Measurements from ENCODE around the gene RABEPK.
A peak's percentile ranks its signal among the peaks of the same experiment; 100 is the strongest.
"Not testable (repeated sequence)": the region's sequence is repeated elsewhere in the genome, so short reads cannot be mapped to it uniquely, and the experiment has no call there.

RABEPK gene

GRCh38 chr9:125195591-125195990 lies 4.8 kb upstream of the RABEPK start:
- DNase-seq, result not testable (repeated sequence)

- no peak for DNase-seq
Observed at GRCh38 chr9:125202846-125203618, 2.7 kb downstream of the RABEPK start.

GRCh38 chr9:125204477-125204876 lies 4.1 kb downstream of the RABEPK start:
- DNase-seq, result no peak

- DNase-seq, result no peak
Observed at GRCh38 chr9:125214186-125214585, 13.8 kb downstream of the RABEPK start.

GRCh38 chr9:125218621-125219020 lies 18.3 kb downstream of the RABEPK start:
- no peak for DNase-seq

GRCh38 chr9:125224858-125225257 lies 24.5 kb downstream of the RABEPK start:
- DNase-seq, result not testable (repeated sequence)

GRCh38 chr9:125227761-125228160 lies 27.4 kb downstream of the RABEPK start:
- DNase-seq, result no peak

- DNase-seq, result no peak
Observed at GRCh38 chr9:125233678-125234077, 33.3 kb downstream of the RABEPK start.

- not testable (repeated sequence) for DNase-seq
Observed at GRCh38 chr9:125234099-125234498, 33.8 kb downstream of the RABEPK start.

GRCh38 chr9:125235804-125236519 lies 35.6 kb downstream of the RABEPK start:
- DNase-seq, result no peak

- DNase-seq, result not testable (repeated sequence)
Observed at GRCh38 chr9:125236520-125237159, 36.3 kb downstream of the RABEPK start.

GRCh38 chr9:125238127-125238914 lies 38.0 kb downstream of the RABEPK start:
- no peak for DNase-seq

GRCh38 chr9:125238915-125239446 lies 38.6 kb downstream of the RABEPK start:
- no peak for DNase-seq

- no peak for DNase-seq
Observed at GRCh38 chr9:125239631-125240597, 39.6 kb downstream of the RABEPK start.

GRCh38 chr9:125240649-125240999 lies 40.3 kb downstream of the RABEPK start:
- DNase-seq, result no peak

GRCh38 chr9:125241000-125241862 lies 40.9 kb downstream of the RABEPK start, which contains the start of gene HSPA5:
Gene HSPA5 (minus strand): TSS chr9:125241343. CDS start chr9:125241126, 217 bp downstream.
- peak; percentile 99 for DNase-seq

- DNase-seq, result no peak
Observed at GRCh38 chr9:125241863-125242739, 41.8 kb downstream of the RABEPK start.

GRCh38 chr9:125243792-125244260 lies 43.5 kb downstream of the RABEPK start:
- DNase-seq, result no peak

- DNase-seq, result no peak
Observed at GRCh38 chr9:125246261-125246667, 45.9 kb downstream of the RABEPK start.
